NCI-H82 (cell line): ENCODE data around the gene EOLA1.
"Not testable (repeated sequence)": the region's sequence is repeated elsewhere in the genome, so short reads cannot be mapped to it uniquely, and the experiment has no call there.

Experiments used
- DNase-seq: peaks from one replicate; lab custom pipeline; 2025; lab: John Stamatoyannopoulos, UW

The EOLA1 gene

DNA sequence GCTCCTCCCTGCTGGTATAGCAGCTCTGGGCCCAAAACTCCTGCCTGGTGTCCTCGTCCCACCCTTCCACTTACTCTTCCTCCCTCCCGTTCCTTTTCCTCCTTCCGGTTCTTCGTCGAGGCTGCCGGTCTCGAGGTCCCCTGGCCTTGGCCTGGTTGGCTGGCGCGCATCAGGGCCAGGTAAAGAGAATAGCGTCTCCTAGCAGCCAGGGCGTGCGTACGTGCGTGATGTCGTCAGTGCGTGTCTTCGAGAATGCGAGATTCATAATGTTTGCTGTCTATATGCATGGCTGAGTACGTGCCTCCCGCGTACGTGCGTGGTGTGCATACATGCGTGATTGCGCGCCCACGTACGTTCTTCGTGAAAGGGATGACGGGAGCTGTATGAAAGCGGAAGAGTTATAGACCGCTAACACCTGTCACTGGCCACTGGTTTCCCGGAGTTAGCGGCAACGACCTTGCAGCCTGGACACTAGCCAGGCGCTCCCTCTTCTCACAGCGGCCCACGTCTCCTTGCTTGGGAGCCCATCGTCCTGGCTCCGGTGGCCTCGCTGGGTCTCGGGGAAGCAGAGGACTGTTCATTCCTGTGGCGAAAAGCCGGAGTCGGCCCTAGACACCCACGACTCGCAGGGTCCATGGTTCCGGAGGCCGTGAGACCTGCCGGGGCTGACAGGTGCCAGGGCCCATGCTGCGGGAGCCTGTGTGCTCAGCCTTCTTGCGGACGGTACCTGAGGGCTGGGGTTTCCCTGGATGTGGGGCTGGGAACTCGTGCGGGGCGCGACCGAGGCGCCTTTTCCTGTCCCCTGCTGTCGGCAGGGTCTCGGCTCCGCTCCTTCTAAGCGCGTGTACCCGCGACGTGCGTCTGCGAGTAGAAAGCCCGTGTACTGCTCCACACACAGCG is at the start of gene EOLA1:
TSS of gene EOLA1 (plus strand) at position 392 of the 900 bp plus-strand sequence. CDS start 4,619 bp downstream, outside the sequence.
- peak; percentile 97 for DNase-seq

DNA sequence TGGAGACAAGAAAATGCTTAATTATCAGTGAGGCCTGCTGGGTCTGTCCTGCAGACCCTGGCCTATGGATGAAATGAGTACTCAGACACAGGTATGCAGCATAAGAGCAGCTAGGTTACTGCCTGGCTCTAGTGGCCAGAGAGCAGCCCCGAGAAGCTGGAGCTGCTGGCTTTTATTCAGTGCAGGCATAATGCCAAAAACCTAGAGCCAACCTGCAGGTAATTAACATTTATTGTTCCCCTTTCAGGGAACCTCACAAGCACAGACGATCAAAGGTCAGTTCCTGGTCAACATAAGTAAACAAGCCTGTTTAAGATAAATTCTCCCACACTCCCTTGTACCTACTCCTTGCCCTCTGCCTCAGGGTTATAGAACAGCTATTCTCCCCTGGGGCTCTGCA is 49.0 kb upstream of the EOLA1 start:
- no peak for DNase-seq

DNA sequence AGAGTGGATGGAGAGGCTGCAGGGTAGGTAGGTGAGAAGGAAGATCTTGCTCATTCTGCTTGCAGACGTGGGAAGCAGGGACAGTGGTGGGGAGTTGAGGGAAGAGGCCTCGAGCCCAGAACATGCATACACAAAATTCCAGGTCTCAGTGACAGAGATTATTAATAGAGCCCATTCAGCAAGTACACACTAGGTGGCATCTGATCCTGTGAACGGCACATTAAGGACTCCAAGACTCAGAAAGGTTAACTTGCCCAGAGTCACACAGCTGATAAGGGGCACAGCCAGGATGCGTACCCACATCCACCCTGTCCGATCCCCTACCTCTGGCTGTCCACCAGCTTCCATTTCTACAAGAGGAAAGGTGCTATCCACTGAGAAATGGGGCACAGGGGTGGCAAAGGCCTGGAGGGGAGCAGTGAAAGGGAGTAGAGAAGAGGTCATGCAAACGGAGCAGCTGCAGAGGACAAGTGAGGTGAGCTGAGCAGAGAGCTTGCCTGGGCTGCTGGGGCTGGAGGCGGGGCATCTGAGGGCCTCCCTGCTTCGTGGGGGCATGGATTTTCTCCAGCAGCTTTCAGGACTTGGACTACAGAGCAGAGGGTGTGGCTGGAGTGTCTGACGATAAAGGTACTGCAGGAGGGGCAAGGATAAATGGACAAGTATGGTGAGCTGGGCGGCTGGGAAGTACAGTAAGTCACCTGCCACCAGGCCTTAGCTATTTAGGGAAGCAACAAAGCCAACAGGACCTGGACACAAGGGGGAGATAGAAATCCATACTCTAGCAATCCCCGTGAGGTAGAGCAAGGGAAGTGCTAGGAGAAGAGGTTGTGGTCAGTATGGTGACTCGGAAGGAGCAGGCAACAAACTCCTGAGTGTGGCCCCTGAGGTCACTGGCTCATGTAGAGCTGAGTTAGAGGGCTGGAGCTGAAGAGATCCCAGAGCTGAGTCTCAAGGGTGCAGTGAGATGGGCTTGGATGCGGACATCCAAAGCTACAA is 46.9 kb upstream of the EOLA1 start:
- peak; percentile 4 for DNase-seq

DNA sequence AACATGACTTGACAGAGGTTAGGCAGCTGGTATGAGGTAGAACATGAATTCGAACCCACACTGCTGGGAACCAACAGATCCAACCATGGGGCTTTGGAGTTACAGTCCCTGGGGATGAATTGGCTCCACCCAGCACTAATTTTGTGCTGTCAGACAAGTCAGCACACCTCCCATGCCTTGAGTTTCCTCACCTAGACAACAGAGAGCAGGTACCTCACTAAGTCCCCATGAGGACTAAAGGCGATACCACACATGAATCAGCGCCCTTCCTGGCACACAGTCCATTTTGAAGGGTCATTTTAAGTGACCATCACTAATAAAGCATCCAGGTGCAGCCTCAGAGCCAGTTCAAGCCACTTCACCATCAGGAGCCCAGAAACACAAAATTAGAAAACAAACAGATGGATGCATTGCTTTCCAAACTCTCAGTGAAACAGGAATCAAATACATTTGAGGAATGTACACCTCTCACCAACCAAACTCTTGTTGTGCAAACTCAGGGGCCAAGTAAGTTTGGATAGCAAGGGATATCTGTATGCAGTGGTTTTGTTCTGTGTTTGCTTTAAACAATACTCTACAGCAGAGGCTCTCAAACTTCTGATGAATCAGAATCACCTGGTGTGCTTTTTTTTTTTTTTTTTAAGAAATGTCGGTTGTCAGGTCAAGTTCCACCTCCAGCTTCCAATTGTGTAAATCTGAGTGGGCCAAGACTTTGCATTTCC is 45.8 kb upstream of the EOLA1 start:
- no peak for DNase-seq

DNA sequence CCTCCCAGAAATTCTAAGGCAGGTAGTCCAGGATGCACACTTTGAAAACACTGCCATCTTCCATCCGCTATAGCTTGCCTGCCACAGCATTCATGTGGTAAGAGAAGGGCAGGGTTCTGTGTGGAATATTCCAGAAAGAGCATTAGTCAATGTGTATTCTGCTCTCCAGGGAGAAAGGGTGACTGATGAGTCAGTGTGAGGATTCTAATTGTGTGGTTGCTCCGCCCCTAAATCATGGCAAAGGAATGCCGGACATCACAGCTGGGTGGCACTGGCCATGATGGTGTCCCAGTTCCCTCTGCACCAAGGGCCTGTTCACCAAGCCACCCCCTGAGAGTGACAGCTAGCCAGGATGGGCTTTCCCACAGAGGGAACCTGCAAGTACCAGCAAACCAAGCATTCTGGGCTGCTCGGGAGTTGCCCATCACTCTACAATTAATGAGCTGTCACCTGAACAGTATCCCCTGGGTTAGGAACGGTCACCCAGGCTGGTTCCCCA is 45.2 kb upstream of the EOLA1 start:
- no peak for DNase-seq

DNA sequence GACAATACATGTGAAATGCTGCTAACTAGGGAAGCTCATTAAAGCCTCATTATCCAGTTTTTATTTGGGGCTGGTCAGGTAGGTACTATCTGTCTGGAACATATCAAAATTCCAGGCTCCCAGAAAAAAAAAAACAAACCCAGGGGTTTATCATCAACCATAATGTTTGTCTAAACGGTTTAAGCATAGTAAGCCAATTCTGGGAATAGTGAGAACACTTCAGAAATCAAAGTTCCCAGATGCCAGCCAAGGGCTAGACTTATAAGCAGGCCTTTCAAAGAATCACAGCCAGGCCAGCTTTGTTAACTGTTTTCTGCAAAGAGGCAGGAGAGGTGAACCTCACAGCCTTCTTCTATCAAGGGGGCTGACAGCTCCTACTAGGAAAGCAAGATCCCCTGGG is 43.8 kb upstream of the EOLA1 start:
- no peak for DNase-seq

DNA sequence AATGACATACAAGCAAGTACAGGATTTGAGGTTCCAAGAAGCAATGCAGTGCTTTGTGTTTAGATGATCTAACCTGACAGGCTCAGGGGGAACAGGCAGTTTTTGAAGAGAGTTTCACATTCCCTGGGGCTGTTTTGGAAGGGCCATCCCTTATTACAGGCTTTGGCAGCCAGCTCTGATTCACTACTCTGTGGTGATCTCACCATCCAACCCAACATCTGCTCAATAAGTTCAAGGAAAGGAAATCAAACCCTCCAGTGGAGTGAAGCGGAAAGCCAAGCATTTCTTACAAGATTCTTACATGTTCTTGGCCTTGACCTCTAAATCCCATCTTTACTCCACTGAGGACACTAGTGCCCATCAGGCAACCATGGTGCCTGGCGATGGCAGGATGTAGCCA is 43.2 kb upstream of the EOLA1 start:
- no peak for DNase-seq

DNA sequence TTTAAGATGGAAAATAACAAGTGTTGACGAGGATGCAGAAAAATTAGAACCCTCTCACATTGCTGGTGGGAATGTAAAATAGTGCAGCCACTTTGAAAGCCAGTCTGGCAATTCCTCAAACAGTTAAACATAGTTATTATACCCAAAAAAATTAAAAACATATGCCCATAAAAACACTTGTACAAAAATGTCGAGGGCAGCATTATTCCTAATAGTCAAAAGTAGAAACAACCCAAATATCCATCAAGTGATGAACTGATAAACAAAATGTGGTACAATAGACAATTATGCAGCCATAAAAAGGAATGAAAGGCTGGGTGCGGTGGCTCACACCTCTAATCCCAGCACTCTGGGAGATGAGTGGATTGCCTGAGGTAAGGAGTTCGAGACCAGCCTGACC is 42.0 kb upstream of the EOLA1 start:
- DNase-seq: no peak

DNA sequence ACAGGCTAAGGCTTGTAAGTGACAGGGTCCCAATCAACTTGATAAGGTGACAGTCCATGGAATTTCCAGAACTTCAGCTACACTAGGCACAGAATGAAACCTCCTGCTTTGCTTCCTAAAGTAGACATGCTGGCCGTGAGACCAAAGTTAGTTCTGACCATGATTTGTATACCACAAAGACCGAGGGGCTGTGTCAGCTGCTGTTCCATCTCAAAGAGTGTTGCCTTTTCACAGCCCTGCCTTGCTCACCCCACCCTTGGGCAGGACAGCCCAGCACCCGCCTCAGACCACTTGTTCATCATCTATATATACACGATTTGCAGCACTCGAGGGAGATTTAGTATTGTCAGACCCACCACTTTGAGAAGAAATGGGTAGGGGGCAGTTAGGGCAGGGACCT is 41.0 kb upstream of the EOLA1 start:
- DNase-seq: no peak

DNA sequence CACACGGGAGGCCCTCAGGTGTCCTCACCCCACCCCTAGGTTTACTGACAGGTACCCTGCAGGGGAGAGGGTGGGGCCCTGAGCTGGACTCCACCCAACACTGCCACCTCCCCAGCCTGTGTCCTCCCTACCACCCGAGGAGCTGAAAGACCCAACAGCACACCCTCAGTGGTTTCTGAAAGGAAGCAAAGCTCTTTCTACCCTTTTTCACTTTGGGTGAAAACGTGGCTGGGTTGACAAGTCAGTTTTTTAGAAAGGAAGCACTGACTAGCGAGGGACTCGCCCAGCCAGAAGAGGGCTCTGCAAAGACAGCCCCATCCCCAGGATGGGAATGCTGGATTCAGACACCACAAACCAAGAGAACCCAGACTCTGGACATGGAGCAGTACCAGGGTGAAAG is 37.9 kb upstream of the EOLA1 start:
- not testable (repeated sequence) for DNase-seq

DNA sequence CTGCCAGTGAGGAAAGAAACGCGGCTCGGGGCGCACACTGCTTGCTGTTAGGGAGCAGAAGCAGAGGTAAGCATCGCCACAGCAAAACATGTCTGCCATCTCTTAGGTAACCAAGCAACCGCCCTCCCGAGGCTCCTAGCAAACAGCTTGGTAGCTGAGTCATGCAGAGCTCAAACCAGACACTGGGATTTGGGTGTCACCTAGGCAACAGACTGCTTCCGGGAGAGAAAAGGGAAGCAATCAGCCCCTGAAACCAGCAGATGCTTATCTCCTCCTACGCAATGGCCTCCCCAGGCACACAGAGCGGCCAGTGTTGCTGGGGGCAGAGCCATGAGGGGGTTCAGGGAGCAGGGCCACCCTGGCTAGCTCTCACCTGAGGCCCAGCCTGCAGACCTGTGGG is 37.4 kb upstream of the EOLA1 start:
- DNase-seq: peak; percentile 5

DNA sequence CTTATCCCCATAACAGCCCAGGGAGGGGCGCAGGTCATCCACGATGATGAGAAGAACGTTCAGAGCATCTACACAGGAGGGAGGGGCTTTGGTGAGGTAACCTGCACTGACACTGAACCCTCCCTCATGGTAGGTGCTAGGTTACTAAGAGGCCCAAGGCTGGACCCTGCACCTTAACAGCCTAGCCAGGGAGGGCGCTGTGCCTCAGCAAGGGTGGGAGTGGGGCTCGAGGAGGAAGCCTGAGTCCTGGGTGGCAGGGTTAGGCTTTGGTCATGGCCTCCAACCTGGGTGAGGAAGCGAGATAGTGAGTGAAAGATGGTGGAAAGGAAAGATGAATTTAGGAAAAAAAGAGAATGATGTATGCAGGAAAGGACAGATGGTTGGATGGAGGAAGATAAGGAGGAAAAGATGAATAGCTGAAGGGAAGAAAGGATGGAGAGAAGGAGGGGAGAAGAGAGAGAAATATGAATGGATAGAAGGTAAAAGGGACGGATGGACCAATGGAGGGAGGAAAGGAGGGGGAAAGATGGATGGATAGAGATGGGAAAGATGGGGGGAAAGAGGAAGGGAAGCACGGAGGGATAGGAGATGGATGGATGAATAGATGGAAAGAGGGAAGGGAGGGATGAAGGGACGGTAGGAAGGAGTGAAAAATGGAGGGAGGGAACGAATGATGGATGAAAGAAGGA is 36.4 kb upstream of the EOLA1 start:
- peak; percentile 69 for DNase-seq

DNA sequence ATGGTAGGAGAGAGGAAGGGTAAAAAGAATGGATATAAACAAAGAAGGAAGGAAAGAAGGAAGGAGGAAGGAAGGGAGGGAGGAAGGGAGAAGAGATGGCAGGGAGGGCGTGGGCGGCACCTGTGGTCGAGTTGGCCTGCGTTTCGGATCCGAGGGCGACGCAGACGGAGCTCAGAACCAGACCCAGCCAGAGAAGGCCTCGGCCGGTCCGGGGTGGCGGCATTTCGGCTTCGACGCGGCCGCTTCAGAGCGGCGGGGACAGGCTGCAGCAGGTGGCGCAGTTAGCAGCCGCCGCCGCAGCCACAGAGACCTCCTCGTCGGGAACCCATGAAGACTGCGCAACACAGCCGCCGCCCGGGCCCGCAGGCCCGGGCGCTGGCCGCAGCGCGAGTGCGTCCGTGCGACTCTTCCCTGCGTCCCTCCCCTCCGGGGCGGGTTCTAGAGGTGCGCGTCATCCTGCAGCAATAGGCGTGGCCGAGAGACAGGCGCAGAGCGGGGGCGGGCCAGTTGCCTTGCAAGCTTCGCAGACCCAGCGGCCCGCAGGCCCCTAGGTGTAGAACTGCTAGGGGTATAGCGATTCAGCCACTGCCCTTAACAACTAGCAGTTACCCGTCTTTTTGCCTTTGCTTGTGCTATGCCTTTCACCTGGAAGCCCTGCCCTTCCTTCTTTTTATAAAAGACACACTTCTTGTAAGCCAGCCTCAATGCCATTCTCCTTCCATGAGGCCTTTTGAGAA is 35.7 kb upstream of the EOLA1 start, which contains the start of gene IDS:
TSS of gene IDS (minus strand) at position 392 of the 737 bp plus-strand sequence. CDS start at position 223, 169 bp downstream.
- DNase-seq: peak; percentile 94

DNA sequence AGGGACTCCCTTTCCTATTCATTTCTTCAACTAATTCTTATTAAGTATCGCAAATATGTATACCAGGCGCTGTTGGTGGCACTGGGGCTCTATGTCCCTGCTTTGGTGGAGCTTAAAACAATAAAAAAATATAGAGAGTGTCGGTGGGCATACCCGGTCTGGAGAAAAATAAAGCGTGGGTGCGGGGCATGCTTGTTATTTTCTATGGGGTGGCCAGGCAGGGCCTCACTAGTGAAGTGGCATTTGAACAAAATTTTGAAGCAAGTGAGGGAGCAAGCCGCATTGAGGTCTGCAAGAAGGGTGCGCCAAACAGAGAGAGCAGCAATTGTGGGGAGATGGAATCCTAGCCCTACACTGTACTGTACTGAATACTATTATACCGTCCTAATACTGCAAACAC is 35.1 kb upstream of the EOLA1 start:
- no peak for DNase-seq

DNA sequence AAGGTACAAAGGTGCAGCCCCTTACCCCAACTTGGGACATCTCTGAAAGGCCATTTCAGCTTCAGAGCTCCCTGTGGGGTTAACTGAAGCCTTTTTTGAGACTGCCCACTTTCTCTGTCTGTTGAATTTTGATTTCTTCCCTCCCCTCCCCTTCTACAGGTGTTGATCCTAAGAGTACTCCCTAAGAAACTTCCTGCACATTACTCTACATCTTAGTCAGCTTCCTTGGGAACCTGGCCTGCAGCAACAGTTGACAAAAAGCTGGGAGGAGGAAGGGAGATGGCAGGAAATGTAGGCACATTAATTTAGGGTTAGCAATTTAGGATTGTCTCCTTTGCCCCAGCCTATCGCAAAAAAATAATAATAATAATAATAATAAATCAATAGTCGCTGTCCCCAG is 34.5 kb upstream of the EOLA1 start:
- DNase-seq: no peak

DNA sequence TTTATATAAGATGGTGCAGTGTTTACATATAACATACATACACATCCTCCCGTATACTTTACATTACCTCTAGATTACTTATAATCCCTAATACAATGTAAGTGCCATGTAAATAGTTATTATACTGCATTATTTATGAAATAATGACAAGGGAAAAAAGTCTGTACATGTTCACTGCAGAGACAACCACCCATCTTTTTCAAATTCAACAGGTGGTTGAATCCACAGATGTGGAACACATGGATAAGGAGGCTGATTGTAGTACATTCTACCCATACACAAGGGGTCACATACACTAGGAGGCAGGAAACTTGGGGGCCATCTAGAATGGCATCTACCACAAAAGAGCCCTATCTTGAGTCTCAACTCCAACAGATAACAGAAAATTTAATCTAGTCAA is 32.3 kb upstream of the EOLA1 start:
- no peak for DNase-seq

DNA sequence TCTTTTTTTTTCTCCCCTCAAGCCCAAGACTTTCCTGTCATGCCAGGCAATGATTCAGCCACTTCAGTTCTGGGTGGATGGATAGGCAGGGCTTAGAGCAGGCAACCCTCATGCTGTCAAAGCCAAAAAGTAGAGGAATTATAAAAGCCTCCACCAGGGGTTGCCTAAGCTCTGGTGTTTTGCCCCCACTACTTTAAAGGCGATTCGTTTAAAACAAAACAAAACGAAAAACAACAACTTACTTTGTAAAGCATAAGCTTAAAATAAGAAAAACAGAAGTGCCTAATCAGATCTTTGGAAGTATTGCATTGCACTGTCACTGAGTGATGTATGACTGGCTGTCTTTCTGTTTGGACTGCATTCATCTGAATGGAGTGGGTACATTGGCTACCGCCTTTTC is 30.4 kb upstream of the EOLA1 start:
- peak; percentile 10 for DNase-seq

DNA sequence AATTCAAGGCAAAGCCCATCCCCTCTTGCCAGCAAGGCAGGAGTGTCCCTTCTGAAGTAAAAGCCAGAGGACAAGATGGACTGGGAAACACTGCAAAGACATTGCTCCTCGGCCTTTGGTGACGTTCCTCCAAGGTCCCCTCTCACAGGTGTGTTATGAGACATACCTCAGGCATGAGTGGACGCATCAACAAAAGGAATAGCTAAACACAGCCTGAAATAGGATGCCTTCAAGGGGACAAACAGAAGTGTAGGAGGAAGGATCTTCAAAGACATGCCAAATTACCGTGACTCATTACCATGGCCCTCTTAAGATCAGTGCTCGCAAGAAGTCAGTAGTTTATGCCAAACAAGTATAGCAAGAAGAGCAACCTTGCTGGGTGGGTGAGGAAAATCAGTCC is 29.7 kb upstream of the EOLA1 start:
- no peak for DNase-seq

DNA sequence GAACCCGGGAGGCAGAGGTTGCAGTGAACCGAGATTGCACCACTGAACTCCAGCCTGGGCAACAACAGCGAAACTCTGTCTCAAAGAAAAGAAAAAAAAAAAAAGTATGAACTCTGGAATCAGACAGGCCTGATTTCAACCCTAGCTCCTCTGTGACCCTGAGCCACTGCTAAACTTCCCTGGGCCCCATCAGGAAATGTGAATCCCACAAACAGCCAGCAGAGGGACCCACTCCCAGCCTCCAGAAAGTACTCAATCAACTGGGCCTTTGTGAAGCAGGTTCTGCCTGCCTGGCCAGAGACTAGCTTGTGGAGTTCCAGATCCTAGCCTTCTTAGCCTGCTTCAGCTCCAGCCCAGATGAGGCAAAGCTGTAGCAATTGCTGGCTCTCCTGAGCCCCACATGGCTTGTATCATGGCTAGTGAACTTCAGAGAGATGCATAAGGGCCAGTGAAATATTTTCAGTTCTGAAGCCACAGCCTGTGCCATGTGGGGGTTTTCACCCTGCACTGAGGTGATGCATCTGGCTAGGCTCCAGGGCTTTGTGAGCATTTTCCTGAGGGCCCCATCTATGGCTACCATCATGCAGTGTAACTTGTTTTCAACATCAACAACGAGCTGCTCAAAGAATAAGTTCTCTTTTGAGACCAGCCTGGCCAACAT is 28.5 kb upstream of the EOLA1 start:
- peak; percentile 75 for DNase-seq
